Activated naive CD8-positive, alpha-beta T cell treated with anti-CD3 and anti-CD28 coated beads for 36 hours (primary cell): Measurements from ENCODE around the gene RORB. TPM values are rescaled to one million over a fixed set of nuclear protein-coding genes. Genes with fewer than 3 reads are reported as not detected.

Experiments used
- DNase-seq: peaks from one replicate; pipeline ENCODE4 v3.0.0; 2021
- H3K27ac Mint-ChIP-seq: one replicate; pipeline ENCODE4 v1.8.0; 2022; ENCODE audit warnings: mild to moderate bottlenecking, moderate library complexity, mixed read lengths
- H3K27me3 Mint-ChIP-seq: one replicate; pipeline ENCODE4 v1.8.0; 2022; ENCODE audit warnings: mild to moderate bottlenecking, mixed read lengths
- H3K36me3 Mint-ChIP-seq: one replicate; pipeline ENCODE4 v1.8.0; 2021; ENCODE audit warnings: mild to moderate bottlenecking, mixed read lengths
- H3K4me1 Mint-ChIP-seq: one replicate; pipeline ENCODE4 v1.8.0; 2021; ENCODE audit warnings: mixed read lengths
- H3K4me3 Mint-ChIP-seq: one replicate; pipeline ENCODE4 v1.8.0; 2022; ENCODE audit warnings: mild to moderate bottlenecking, moderate library complexity, mixed read lengths
- H3K9me3 Mint-ChIP-seq: one replicate; pipeline ENCODE4 v1.8.0; 2022; ENCODE audit warnings: mixed read lengths
- total RNA-seq, 2 experiments: library from RNA; stranded (reverse); gene quantifications; one replicate each; pipeline ENCODE4 v1.2.3, GENCODE V29; 2021

RORB gene
- total RNA-seq, 2 experiments from 2014 or later: 0.02 to 0.04 TPM

DNA sequence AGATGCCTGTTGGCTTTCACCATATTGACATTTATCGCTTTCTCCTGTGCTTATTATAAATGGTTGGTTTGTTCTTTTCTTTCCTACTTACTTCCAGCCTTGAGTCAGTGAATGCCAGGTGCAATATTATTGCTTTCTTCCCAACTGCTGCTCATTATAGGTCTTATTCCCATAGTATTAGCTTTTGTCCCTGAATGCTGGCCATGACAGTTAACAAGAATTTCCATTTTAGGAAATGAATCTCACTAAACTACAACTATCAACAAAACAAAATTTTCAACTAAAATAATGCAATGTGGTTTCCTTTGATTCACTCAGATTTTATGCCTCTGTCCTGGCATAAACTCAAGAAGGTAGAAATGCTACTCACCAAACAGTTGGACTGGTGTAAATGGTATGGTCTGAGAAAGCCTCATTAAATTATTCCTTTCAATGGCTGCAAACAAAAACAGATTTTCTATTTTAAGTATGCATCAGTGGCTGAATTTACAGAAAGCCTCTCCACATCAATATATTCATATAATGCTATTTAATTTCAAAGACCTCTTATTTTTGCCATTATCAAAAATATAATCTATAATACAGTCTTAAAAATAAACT is 245.2 kb downstream of the RORB start:
- Mint-ChIP-seq H3K4me1 (peaks cover 3% of the 10 kb centered on the region), H3K36me3 (no peaks in the 10 kb centered on the region), H3K27ac (no peak overlapping the region), H3K4me3 (no peak overlapping the region), H3K9me3 (no peaks in the 10 kb centered on the region), H3K27me3 (peaks cover 44% of the 10 kb centered on the region)
- no peak for DNase-seq
